GM12878 (cell line): Measurements from ENCODE around the gene DNHD1. TPM values are rescaled to one million over a fixed set of nuclear protein-coding genes. Genes with fewer than 3 reads are reported as not detected.

Experiments used
- ATAC-seq: fragments of 200-7000 bp; cut with Tn5 transposase; 3 replicates; pipeline ENCODE4 v1.9.1; 2020; ENCODE audit warnings: mild to moderate bottlenecking, moderate library complexity
- BruUV-seq: library from RNA; stranded (reverse); fragments of 400-500 nt; replicated peaks from 2 replicates; lab custom pipeline; 2021; lab: Mats Ljungman, UMichigan
- CTCF ChIA-PET: fragments of 300-600 bp; sonication (Branson Sonifier 250); formaldehyde crosslinking; extraction: SDS; loops from one replicate; lab custom pipeline; 2021; ENCODE audit warnings: inconsistent platforms; lab: Yijun Ruan, JAX
- POLR2A ChIA-PET: fragments of 350-600 bp; formaldehyde crosslinking; extraction: SDS; loops from one replicate; lab custom pipeline; 2021; ENCODE audit warnings: inconsistent platforms; lab: Charles Lee
- RAD21 ChIA-PET: fragments of 300-600 bp; sonication (Branson Sonifier 250); formaldehyde crosslinking; loops from one replicate; lab custom pipeline; 2023; ENCODE audit warnings: antibody characterized with exemption; ENCODE audit not compliant: unreplicated experiment; lab: Charles Lee
- SMC1A ChIA-PET: fragments of 300-600 bp; sonication (Branson Sonifier 250); formaldehyde crosslinking; loops from one replicate; lab custom pipeline; 2023; ENCODE audit not compliant: unreplicated experiment, uncharacterized antibody; lab: Charles Lee
- DNase-seq: peaks from one replicate; pipeline ENCODE4 v3.0.0-alpha.2; 2011; ENCODE audit warnings: low read depth, low spot score
- FAIRE-seq: peaks from 3 replicates; lab custom pipeline; 2011; peaks lifted over from hg19 to GRCh38; lab: Jason Lieb, UNC
- H2AFZ ChIP-seq: 2 replicates; pipeline ENCODE4 v1.6.0; 2011; ENCODE audit warnings: low read depth, low read length, control low read depth; ENCODE audit not compliant: control insufficient read depth
- H3K27ac ChIP-seq: 2 replicates; pipeline ENCODE4 v1.5.1; 2011; ENCODE audit warnings: control low read depth; ENCODE audit not compliant: control insufficient read depth, insufficient read depth
- H3K27me3 ChIP-seq, 2 experiments: replicated peaks in 1 of 2; 2 replicates each; pipeline versions ENCODE4 v1.6.0 to v1.6.1; 2011; ENCODE audit warnings: low read length in 1 of 2; ENCODE audit not compliant: control insufficient read depth in 2 of 2, insufficient read depth in 2 of 2
- H3K36me3 ChIP-seq, 2 experiments: 2 replicates each; pipeline ENCODE4 v1.5.1; 2011; ENCODE audit warnings: low read length in 1 of 2; ENCODE audit not compliant: control insufficient read depth in 2 of 2, insufficient read depth in 2 of 2
- H3K4me1 ChIP-seq: 2 replicates; pipeline ENCODE4 v1.6.1; 2011; ENCODE audit warnings: mild to moderate bottlenecking, low read length, moderate library complexity, mixed read lengths; ENCODE audit not compliant: control insufficient read depth, insufficient read depth
- H3K4me2 ChIP-seq: 2 replicates; pipeline ENCODE4 v1.6.0; 2011; ENCODE audit warnings: control low read depth; ENCODE audit not compliant: control insufficient read depth, insufficient read depth
- H3K4me3 ChIP-seq: fragments of 200-600 bp; sonication (generic); 2 replicates; pipeline ENCODE4 v1.5.1; 2016
- H3K79me2 ChIP-seq: 2 replicates; pipeline ENCODE4 v1.6.0; 2011; ENCODE audit warnings: low read length; ENCODE audit not compliant: control insufficient read depth, insufficient read depth
- H3K9ac ChIP-seq: 2 replicates; pipeline ENCODE4 v1.8.0; 2011; ENCODE audit warnings: low read length, control low read depth, mixed read lengths; ENCODE audit not compliant: control insufficient read depth, insufficient read depth
- H3K9me3 ChIP-seq: replicated peaks from 3 replicates; pipeline ENCODE4 v1.5.1; 2011; ENCODE audit warnings: mild to moderate bottlenecking, low read length; ENCODE audit not compliant: control insufficient read depth, insufficient read depth
- H4K20me1 ChIP-seq: 2 replicates; pipeline ENCODE4 v1.6.0; 2011; ENCODE audit not compliant: control insufficient read depth, insufficient read depth
- BHLHE40 ChIP-seq, 2 experiments: fragments of 450-650 bp in 1 of 2; IDR thresholded peaks; 2 replicates each; pipeline ENCODE4 v1.6.1; 2011 to 2017; ENCODE audit warnings: low read depth in 2 of 2, borderline replicate concordance in 1 of 2, improper control_type of control experiment in 1 of 2, low read length in 1 of 2, mild to moderate bottlenecking in 1 of 2
- EGR1 ChIP-seq, 2 experiments: IDR thresholded peaks; 1 replicate in 1 of 2; 2 replicates in 1 of 2; pipeline ENCODE4 v1.6.1; 2011 to 2012; ENCODE audit warnings: low read depth in 2 of 2, low read length in 2 of 2, borderline replicate concordance in 1 of 2, mild to moderate bottlenecking in 1 of 2, moderate library complexity in 1 of 2
- HDAC6 ChIP-seq: fragments of 200-600 bp; sonication (generic); IDR thresholded peaks from one replicate; pipeline ENCODE4 v1.8.0; 2017; ENCODE audit warnings: antibody characterized with exemption; ENCODE audit not compliant: unreplicated experiment
- KLF5 ChIP-seq: fragments of 450-650 bp; IDR thresholded peaks from 2 replicates; pipeline ENCODE4 v1.6.1; 2014; ENCODE audit warnings: mild to moderate bottlenecking; ENCODE audit not compliant: partially characterized antibody
- MEF2B ChIP-seq: fragments of 450-650 bp; IDR thresholded peaks from 2 replicates; pipeline ENCODE4 v1.6.1; 2018; ENCODE audit warnings: mild to moderate bottlenecking, moderate library complexity; ENCODE audit not compliant: partially characterized antibody, poor library complexity, severe bottlenecking
- MTA3 ChIP-seq: IDR thresholded peaks from 2 replicates; pipeline ENCODE4 v1.6.1; 2012; ENCODE audit warnings: low read length, inconsistent platforms, borderline replicate concordance
- PRDM15 ChIP-seq: fragments of 450-650 bp; formaldehyde crosslinking; IDR thresholded peaks from 2 replicates; pipeline ENCODE4 v1.4.0; 2020; ENCODE audit warnings: mild to moderate bottlenecking, moderate library complexity
- RAD21 ChIP-seq: IDR thresholded peaks from 2 replicates; pipeline ENCODE4 v1.6.1; 2011; ENCODE audit warnings: mild to moderate bottlenecking, low read depth, low read length, moderate library complexity; ENCODE audit not compliant: insufficient read depth
- RBBP5 ChIP-seq: fragments of 200-600 bp; sonication (generic); conservative IDR thresholded peaks from 2 replicates; pipeline ENCODE4 v1.6.1; 2016
- RELA ChIP-seq: fragments of 450-650 bp; IDR thresholded peaks from 2 replicates; pipeline ENCODE4 v1.8.0; 2014; ENCODE audit warnings: borderline replicate concordance; ENCODE audit not compliant: partially characterized antibody
- ZNF592 ChIP-seq: fragments of 450-650 bp; IDR thresholded peaks from 2 replicates; pipeline ENCODE4 v1.6.1; 2017; ENCODE audit warnings: mild to moderate bottlenecking, moderate library complexity
- in situ Hi-C: fragments of 300-500 bp; cut with MboI; formaldehyde crosslinking; loops from 9 replicates; pipeline ENCODE4 v1.14.3; 2018; ENCODE audit warnings: mixed read lengths
- intact Hi-C: fragments of 100-400 bp; cut with micrococcal nuclease; formaldehyde crosslinking; loops from one replicate; pipeline ENCODE4 v1.14.2; 2022; ENCODE audit not compliant: unreplicated experiment
- polyA plus RNA-seq, 11 experiments: library from polyadenylated mRNA; depleted of rRNA in 4 of 11; unstranded in 6 of 11; stranded (reverse) in 5 of 11; fragments of >200 nt; fragmentation: Nextera tagmentation in 4 of 11; fragmentation: Illumina TruSeq in 1 of 11; extraction: Ambion mirVana in 4 of 11; extraction: Trizol in 1 of 11; gene quantifications; 1 replicate in 1 of 11; 2 replicates in 10 of 11; pipeline versions ENCODE4 v1.2.1 to v1.2.3, GENCODE V29; 2011 to 2016; ENCODE audit warnings: inconsistent platforms in 2 of 11, missing spikeins in 2 of 11, low read depth in 1 of 11
- total RNA-seq, 4 experiments: library from RNA; depleted of rRNA in 3 of 4; stranded (reverse); fragments of >200 nt in 3 of 4; fragmentation: Illumina TruSeq in 1 of 4; extraction: Trizol in 1 of 4; gene quantifications; 2 replicates each; pipeline versions ENCODE4 v1.2.1 to v1.2.3, GENCODE V29; 2013 to 2021

Gene DNHD1
- total and polyA plus RNA-seq, 10 of the 15 experiments (the other 5 are each of a cell fraction or from before 2014, with no cell fraction given), result 0.99 to 16.9 (median 8.6) TPM

GRCh38 chr11:6505577-6506240, 8.6 kb downstream of the DNHD1 start (continued):
- no peak for TF ChIP-seq PRDM15 (CRISPR knock-in tag)

GRCh38 chr11:6516865-6517264, 19.8 kb downstream of the DNHD1 start:
- ChIA-PET CTCF (no interaction called here), SMC1A (no interaction called here), POLR2A (no interaction called here), RAD21 (no interaction called here)
- no peaks in the 10 kb centered on the region for H4K20me1 ChIP-seq
- ATAC-seq (no peak), FAIRE-seq (no peak), DNase-seq (no peak)
- intact Hi-C loops, result no loop called here
- H3K79me2 ChIP-seq, result no peaks in the 10 kb centered on the region
- no TSS peak for BruUV-seq
- no peaks in the 10 kb centered on the region for H3K4me1 ChIP-seq
- H3K9me3 ChIP-seq, result no peaks in the 10 kb centered on the region
- no peak overlapping the region for H3K9ac ChIP-seq
- peaks cover 0 to 6% of the 10 kb centered on the region in 2 experiments; a peak in 1 of 4 replicates for H3K36me3 ChIP-seq
- H3K27ac ChIP-seq, result no peak overlapping the region
- H3K4me2 ChIP-seq, result no peak overlapping the region
- H3K4me3 ChIP-seq, result no peak overlapping the region
- H3K27me3 ChIP-seq, result no peaks in the 10 kb centered on the region
- in situ Hi-C loops, result no loop called here
- no peak overlapping the region for H2AFZ ChIP-seq
- no peak for TF ChIP-seq RELA
- TF ChIP-seq RAD21, result no peak
- no peak for TF ChIP-seq EGR1 (IDR thresholded peaks at IDR 0.05; ENCODE audit: borderline replicate concordance in 1 of 2, low read depth in 2 of 2, low read length in 2 of 2)
- TF ChIP-seq KLF5, result no peak
- no peak for TF ChIP-seq BHLHE40 (IDR thresholded peaks at IDR 0.05; ENCODE audit: borderline replicate concordance in 1 of 2, low read depth in 2 of 2, low read length in 1 of 2)
- TF ChIP-seq ZNF592, result no peak
- TF ChIP-seq MTA3, result no peak
- no peak for TF ChIP-seq HDAC6
- TF ChIP-seq RBBP5, result no peak
- TF ChIP-seq MEF2B, result no peak
